GM12878 (cell line): ENCODE measurements around the gene TCF7. TPM values are rescaled to one million over a fixed set of nuclear protein-coding genes. Genes with fewer than 3 reads are reported as not detected.

ENCODE experiments used
- CBFB ChIP-seq: IDR thresholded peaks from 2 replicates; pipeline ENCODE4 v1.6.1; 2016; ENCODE audit warnings: antibody characterized with exemption, low read depth
- CEBPB ChIP-seq, 2 experiments: fragments of 150-350 bp in 1 of 2; IDR thresholded peaks; 2 replicates each; pipeline ENCODE4 v1.6.1; 2012 to 2014; ENCODE audit warnings: low read depth in 2 of 2, low read length in 2 of 2, borderline replicate concordance in 1 of 2, inconsistent platforms in 1 of 2
- CHD1 ChIP-seq: IDR thresholded peaks from 2 replicates; pipeline ENCODE4 v1.6.1; 2012; ENCODE audit warnings: low read depth, low read length, improper control_type of control experiment
- DPF2 ChIP-seq: fragments of 450-650 bp; IDR thresholded peaks from 2 replicates; pipeline ENCODE4 v1.6.1; 2017; ENCODE audit warnings: mild to moderate bottlenecking
- FOXM1 ChIP-seq: IDR thresholded peaks from 2 replicates; pipeline ENCODE4 v1.6.1; 2012; ENCODE audit warnings: low read depth, mild to moderate bottlenecking, inconsistent platforms, low read length, moderate library complexity
- GATAD2B ChIP-seq: fragments of 450-650 bp; conservative IDR thresholded peaks from 2 replicates; pipeline ENCODE4 v1.6.1; 2017; ENCODE audit warnings: low read depth, mild to moderate bottlenecking, moderate library complexity
- IKZF2 ChIP-seq, 2 experiments: fragments of 450-650 bp; IDR thresholded peaks; 2 replicates each; pipeline ENCODE4 v1.6.1; 2017; ENCODE audit warnings: mild to moderate bottlenecking in 2 of 2, moderate library complexity in 2 of 2
- MTA2 ChIP-seq: fragments of 450-650 bp; IDR thresholded peaks from 2 replicates; pipeline ENCODE4 v1.6.1; 2016; ENCODE audit warnings: low read depth, mild to moderate bottlenecking, moderate library complexity
- NFIC ChIP-seq: IDR thresholded peaks from 2 replicates; pipeline ENCODE4 v1.6.1; 2012; ENCODE audit warnings: low read depth, mild to moderate bottlenecking, inconsistent platforms, low read length, moderate library complexity
- NR2F1 ChIP-seq: fragments of 450-650 bp; conservative IDR thresholded peaks from 2 replicates; pipeline ENCODE4 v1.6.1; 2017; ENCODE audit warnings: mild to moderate bottlenecking
- POLR2AphosphoS5 ChIP-seq: IDR thresholded peaks from 2 replicates; pipeline ENCODE4 v1.6.1; 2011; ENCODE audit warnings: mild to moderate bottlenecking, low read length, inconsistent platforms
- SMC3 ChIP-seq: IDR thresholded peaks from 2 replicates; pipeline ENCODE4 v1.6.1; 2011; ENCODE audit warnings: low read length, improper control_type of control experiment, borderline replicate concordance
- TAF1 ChIP-seq: IDR thresholded peaks from 2 replicates; pipeline ENCODE4 v1.6.1; 2011; ENCODE audit warnings: mild to moderate bottlenecking, low read depth, low read length, borderline replicate concordance
- YBX1 ChIP-seq: fragments of 450-650 bp; IDR thresholded peaks from 2 replicates; pipeline ENCODE4 v1.6.1; 2016; ENCODE audit warnings: antibody characterized with exemption
- YY1 ChIP-seq: IDR thresholded peaks from 2 replicates; pipeline ENCODE4 v1.6.1; 2011; ENCODE audit warnings: low read depth, mild to moderate bottlenecking, low read length
- ZNF24 ChIP-seq: fragments of 450-650 bp; IDR thresholded peaks from 2 replicates; pipeline ENCODE4 v1.6.1; 2017; ENCODE audit warnings: antibody characterized with exemption, mild to moderate bottlenecking
- polyA plus RNA-seq, 11 experiments: library from polyadenylated mRNA; depleted of rRNA in 4 of 11; unstranded in 6 of 11; stranded (reverse) in 5 of 11; fragments of >200 nt; fragmentation: Nextera tagmentation in 4 of 11; fragmentation: Illumina TruSeq in 1 of 11; extraction: Ambion mirVana in 4 of 11; extraction: Trizol in 1 of 11; gene quantifications; 1 replicate in 1 of 11; 2 replicates in 10 of 11; pipeline versions ENCODE4 v1.2.1 to v1.2.3, GENCODE V29; 2011 to 2016; ENCODE audit warnings: inconsistent platforms in 2 of 11, missing spikeins in 2 of 11, low read depth in 1 of 11
- total RNA-seq, 4 experiments: library from RNA; depleted of rRNA in 3 of 4; stranded (reverse); fragments of >200 nt in 3 of 4; fragmentation: Illumina TruSeq in 1 of 4; extraction: Trizol in 1 of 4; gene quantifications; 2 replicates each; pipeline versions ENCODE4 v1.2.1 to v1.2.3, GENCODE V29; 2013 to 2021
- TF ChIP-seq, protein P1 (sequence below): fragments of 450-650 bp; IDR thresholded peaks from 2 replicates; pipeline ENCODE4 v1.6.1; 2017; ENCODE audit warnings: low read depth, mild to moderate bottlenecking, moderate library complexity
- TF ChIP-seq, protein P2 (sequence below): fragments of 450-650 bp; IDR thresholded peaks from 2 replicates; pipeline ENCODE4 v1.6.1; 2017; ENCODE audit warnings: mild to moderate bottlenecking
- TF ChIP-seq, protein P3 (sequence below): fragments of 450-650 bp; conservative IDR thresholded peaks from 2 replicates; pipeline ENCODE4 v1.6.1; 2017; ENCODE audit warnings: mild to moderate bottlenecking, moderate library complexity
- TF ChIP-seq, protein P4 (sequence below): IDR thresholded peaks from 2 replicates; pipeline ENCODE4 v1.6.1; 2011; ENCODE audit warnings: mild to moderate bottlenecking, low read depth, low read length, moderate library complexity; ENCODE audit not compliant: insufficient replicate concordance
- TF ChIP-seq, protein P5 (sequence below): fragments of 450-650 bp; IDR thresholded peaks from 2 replicates; pipeline ENCODE4 v1.6.1; 2017; ENCODE audit warnings: mild to moderate bottlenecking, moderate library complexity

Gene TCF7
- total and polyA plus RNA-seq, 10 of the 15 experiments (the other 5 are each of a cell fraction or from before 2014, with no cell fraction given), result 10.0 to 60.2 (median 23.6) TPM

DNA sequence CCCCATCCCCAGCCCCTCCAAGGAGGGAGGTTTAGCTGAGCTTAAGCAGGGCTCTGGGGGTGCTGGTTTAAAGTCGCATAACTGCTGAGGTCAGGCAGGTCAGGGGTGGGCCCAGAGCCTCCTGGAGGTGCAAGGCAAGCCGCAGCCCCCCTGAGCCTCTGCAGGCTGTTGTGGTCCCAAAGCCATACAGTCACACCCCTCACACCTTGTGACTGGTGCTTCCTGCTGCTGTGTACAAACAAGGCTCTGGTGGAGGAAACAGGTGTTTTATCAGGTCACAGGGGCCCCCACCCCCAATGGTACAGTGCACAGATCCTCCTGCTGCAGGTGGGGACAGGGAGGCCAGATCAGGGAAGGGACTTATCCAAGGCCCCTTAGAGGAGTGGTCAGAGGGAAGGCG lies 8.0 kb downstream of the TCF7 start (continued):
- TF ChIP-seq, protein P1, sequence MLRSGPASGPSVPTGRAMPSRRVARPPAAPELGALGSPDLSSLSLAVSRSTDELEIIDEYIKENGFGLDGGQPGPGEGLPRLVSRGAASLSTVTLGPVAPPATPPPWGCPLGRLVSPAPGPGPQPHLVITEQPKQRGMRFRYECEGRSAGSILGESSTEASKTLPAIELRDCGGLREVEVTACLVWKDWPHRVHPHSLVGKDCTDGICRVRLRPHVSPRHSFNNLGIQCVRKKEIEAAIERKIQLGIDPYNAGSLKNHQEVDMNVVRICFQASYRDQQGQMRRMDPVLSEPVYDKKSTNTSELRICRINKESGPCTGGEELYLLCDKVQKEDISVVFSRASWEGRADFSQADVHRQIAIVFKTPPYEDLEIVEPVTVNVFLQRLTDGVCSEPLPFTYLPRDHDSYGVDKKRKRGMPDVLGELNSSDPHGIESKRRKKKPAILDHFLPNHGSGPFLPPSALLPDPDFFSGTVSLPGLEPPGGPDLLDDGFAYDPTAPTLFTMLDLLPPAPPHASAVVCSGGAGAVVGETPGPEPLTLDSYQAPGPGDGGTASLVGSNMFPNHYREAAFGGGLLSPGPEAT, result 0 out of 2 replicates have a peak, but pooled peaks have one; percentile 27
- TF ChIP-seq YY1, result no peak
- TF ChIP-seq FOXM1, result no peak
- no peak for TF ChIP-seq CBFB
- TF ChIP-seq NR2F1, result peak; percentile 75
- peak; percentile 39; the same call in 1 of the 2 replicates for TF ChIP-seq MTA2
- no peak for TF ChIP-seq GATAD2B
- no peak for TF ChIP-seq YBX1
- TF ChIP-seq TAF1, result no peak
- TF ChIP-seq, protein P2, sequence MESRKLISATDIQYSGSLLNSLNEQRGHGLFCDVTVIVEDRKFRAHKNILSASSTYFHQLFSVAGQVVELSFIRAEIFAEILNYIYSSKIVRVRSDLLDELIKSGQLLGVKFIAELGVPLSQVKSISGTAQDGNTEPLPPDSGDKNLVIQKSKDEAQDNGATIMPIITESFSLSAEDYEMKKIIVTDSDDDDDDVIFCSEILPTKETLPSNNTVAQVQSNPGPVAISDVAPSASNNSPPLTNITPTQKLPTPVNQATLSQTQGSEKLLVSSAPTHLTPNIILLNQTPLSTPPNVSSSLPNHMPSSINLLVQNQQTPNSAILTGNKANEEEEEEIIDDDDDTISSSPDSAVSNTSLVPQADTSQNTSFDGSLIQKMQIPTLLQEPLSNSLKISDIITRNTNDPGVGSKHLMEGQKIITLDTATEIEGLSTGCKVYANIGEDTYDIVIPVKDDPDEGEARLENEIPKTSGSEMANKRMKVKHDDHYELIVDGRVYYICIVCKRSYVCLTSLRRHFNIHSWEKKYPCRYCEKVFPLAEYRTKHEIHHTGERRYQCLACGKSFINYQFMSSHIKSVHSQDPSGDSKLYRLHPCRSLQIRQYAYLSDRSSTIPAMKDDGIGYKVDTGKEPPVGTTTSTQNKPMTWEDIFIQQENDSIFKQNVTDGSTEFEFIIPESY, result no peak
- TF ChIP-seq CEBPB (IDR thresholded peaks at IDR 0.05; ENCODE audit: borderline replicate concordance in 1 of 2, low read depth in 2 of 2, low read length in 2 of 2), result no peak
- TF ChIP-seq DPF2, result 0 out of 2 replicates have a peak, but pooled peaks have one; percentile 26
- no peak for TF ChIP-seq POLR2AphosphoS5
- TF ChIP-seq NFIC, result no peak
- TF ChIP-seq SMC3, result no peak
- TF ChIP-seq, protein P3, sequence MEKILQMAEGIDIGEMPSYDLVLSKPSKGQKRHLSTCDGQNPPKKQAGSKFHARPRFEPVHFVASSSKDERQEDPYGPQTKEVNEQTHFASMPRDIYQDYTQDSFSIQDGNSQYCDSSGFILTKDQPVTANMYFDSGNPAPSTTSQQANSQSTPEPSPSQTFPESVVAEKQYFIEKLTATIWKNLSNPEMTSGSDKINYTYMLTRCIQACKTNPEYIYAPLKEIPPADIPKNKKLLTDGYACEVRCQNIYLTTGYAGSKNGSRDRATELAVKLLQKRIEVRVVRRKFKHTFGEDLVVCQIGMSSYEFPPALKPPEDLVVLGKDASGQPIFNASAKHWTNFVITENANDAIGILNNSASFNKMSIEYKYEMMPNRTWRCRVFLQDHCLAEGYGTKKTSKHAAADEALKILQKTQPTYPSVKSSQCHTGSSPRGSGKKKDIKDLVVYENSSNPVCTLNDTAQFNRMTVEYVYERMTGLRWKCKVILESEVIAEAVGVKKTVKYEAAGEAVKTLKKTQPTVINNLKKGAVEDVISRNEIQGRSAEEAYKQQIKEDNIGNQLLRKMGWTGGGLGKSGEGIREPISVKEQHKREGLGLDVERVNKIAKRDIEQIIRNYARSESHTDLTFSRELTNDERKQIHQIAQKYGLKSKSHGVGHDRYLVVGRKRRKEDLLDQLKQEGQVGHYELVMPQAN, result no peak
- TF ChIP-seq ZNF24, result no peak
- TF ChIP-seq CHD1, result no peak
- TF ChIP-seq, protein P4, sequence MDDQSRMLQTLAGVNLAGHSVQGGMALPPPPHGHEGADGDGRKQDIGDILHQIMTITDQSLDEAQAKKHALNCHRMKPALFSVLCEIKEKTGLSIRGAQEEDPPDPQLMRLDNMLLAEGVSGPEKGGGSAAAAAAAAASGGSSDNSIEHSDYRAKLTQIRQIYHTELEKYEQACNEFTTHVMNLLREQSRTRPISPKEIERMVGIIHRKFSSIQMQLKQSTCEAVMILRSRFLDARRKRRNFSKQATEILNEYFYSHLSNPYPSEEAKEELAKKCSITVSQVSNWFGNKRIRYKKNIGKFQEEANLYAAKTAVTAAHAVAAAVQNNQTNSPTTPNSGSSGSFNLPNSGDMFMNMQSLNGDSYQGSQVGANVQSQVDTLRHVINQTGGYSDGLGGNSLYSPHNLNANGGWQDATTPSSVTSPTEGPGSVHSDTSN, result no peak
- TF ChIP-seq, protein P5, sequence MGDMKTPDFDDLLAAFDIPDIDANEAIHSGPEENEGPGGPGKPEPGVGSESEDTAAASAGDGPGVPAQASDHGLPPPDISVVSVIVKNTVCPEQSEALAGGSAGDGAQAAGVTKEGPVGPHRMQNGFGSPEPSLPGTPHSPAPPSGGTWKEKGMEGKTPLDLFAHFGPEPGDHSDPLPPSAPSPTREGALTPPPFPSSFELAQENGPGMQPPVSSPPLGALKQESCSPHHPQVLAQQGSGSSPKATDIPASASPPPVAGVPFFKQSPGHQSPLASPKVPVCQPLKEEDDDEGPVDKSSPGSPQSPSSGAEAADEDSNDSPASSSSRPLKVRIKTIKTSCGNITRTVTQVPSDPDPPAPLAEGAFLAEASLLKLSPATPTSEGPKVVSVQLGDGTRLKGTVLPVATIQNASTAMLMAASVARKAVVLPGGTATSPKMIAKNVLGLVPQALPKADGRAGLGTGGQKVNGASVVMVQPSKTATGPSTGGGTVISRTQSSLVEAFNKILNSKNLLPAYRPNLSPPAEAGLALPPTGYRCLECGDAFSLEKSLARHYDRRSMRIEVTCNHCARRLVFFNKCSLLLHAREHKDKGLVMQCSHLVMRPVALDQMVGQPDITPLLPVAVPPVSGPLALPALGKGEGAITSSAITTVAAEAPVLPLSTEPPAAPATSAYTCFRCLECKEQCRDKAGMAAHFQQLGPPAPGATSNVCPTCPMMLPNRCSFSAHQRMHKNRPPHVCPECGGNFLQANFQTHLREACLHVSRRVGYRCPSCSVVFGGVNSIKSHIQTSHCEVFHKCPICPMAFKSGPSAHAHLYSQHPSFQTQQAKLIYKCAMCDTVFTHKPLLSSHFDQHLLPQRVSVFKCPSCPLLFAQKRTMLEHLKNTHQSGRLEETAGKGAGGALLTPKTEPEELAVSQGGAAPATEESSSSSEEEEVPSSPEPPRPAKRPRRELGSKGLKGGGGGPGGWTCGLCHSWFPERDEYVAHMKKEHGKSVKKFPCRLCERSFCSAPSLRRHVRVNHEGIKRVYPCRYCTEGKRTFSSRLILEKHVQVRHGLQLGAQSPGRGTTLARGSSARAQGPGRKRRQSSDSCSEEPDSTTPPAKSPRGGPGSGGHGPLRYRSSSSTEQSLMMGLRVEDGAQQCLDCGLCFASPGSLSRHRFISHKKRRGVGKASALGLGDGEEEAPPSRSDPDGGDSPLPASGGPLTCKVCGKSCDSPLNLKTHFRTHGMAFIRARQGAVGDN, result peak; percentile 75; the same call in 1 of the 2 replicates
- peak in 1 of 2 experiments; percentile 41; a peak in 1 of 4 replicates for TF ChIP-seq IKZF2 (IDR thresholded peaks at IDR 0.05)
